ENCODE measurements around the gene HCST.

The HCST gene

GRCh38 chr19:35901854-35902661 is at the start of gene HCST:
TSS of gene HCST (plus strand) at chr19:35902529. CDS start at chr19:35902594, 65 bp downstream.
- DNase-seq: no peak

GRCh38 chr19:35853038-35853756 is 49.1 kb upstream of the HCST start:
- no peak for DNase-seq

- DNase-seq: no peak
These were observed 45.7 kb upstream of the HCST start, which contains the start of gene KIRREL2 for GRCh38 chr19:35856546-35857149. TSS of gene KIRREL2 (plus strand) at chr19:35856911. CDS start at chr19:35857120, 209 bp downstream.

GRCh38 chr19:35858311-35858710 is 44.0 kb upstream of the HCST start:
- DNase-seq: no peak

GRCh38 chr19:35859414-35859813 is 42.9 kb upstream of the HCST start:
- DNase-seq: no peak

- no peak for DNase-seq
These were observed 41.9 kb upstream of the HCST start for GRCh38 chr19:35860436-35860817.

- no peak for DNase-seq
These were observed 41.3 kb upstream of the HCST start for GRCh38 chr19:35860818-35861639.

GRCh38 chr19:35861640-35862160 is 40.6 kb upstream of the HCST start:
- no peak for DNase-seq

- DNase-seq: no peak
These were observed 39.8 kb upstream of the HCST start for GRCh38 chr19:35862528-35862927.

GRCh38 chr19:35863018-35863417 is 39.3 kb upstream of the HCST start:
- no peak for DNase-seq

GRCh38 chr19:35868172-35868822 is 34.0 kb upstream of the HCST start, which contains the start of gene APLP1:
TSS of gene APLP1 (plus strand) at chr19:35868574. CDS start at chr19:35868637, 63 bp downstream.
- peak; percentile 62 for DNase-seq

- DNase-seq: no peak
These were observed 33.5 kb upstream of the HCST start for GRCh38 chr19:35868823-35869326.

GRCh38 chr19:35869327-35870123 is 32.8 kb upstream of the HCST start:
- DNase-seq: peak; percentile 93

GRCh38 chr19:35870124-35870736 is 32.1 kb upstream of the HCST start:
- DNase-seq: peak; percentile 84

GRCh38 chr19:35870798-35871197 is 31.5 kb upstream of the HCST start:
- DNase-seq: no peak

GRCh38 chr19:35871611-35872010 is 30.7 kb upstream of the HCST start:
- DNase-seq: no peak

- DNase-seq: no peak
These were observed 30.1 kb upstream of the HCST start for GRCh38 chr19:35872180-35872579.

GRCh38 chr19:35874392-35874930 is 27.9 kb upstream of the HCST start:
- no peak for DNase-seq

GRCh38 chr19:35879068-35879467 is 23.3 kb upstream of the HCST start:
- no peak for DNase-seq

- DNase-seq: no peak
These were observed 22.5 kb upstream of the HCST start for GRCh38 chr19:35879770-35880317.
